ENCODE measurements around the gene MEIS2.

MEIS2 gene

DNA sequence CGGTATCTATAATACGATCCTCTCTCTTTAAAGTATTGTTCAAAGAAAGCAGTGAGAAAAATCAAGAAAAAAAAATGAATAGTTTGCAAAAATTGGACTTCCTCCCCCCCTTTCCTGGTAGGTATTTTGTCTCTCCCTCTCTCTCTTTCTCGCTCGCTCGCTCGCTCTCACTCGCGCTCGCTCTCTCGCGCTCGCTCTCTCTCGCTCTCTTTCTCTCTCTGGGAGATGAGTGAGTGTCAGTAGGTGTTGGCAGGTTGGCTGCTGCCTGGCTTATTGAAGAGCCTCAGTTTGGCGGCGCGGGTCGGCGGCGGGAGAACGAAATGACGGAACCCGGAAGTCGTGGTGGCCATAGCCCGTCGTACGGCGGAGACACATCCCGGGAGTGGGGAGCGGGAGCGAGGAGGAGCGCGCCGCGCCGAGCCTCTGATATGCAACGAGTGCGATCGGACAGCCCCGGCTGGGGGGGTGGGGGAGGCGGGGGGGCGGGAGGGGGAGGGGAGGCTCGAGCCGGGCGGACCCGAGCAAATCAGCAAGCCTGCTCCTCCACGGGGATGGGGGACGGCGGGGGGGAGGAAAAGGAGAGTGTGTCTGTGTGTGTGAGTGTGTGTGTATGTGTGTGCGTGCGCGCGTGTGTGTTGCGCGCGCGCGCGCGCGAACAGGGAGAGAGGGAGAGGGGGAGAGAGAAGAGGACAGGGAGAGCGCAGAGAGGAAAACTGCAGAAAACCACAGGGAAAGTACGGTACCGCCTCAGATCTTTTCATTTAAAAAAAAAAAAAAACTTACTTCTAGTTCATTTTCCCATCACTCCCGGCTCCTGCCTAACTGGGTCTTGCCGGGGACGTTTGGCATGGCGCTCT, at the start of gene MEIS2 (continued):
- TF ChIP-seq, protein P1, sequence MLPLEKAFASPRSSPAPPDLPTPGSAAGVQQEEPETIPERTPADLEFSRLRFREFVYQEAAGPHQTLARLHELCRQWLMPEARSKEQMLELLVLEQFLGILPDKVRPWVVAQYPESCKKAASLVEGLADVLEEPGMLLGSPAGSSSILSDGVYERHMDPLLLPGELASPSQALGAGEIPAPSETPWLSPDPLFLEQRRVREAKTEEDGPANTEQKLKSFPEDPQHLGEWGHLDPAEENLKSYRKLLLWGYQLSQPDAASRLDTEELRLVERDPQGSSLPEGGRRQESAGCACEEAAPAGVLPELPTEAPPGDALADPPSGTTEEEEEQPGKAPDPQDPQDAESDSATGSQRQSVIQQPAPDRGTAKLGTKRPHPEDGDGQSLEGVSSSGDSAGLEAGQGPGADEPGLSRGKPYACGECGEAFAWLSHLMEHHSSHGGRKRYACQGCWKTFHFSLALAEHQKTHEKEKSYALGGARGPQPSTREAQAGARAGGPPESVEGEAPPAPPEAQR (tag by site-specific recombination; IDR thresholded peaks at IDR 0.05), result peak; percentile 84
- TF ChIP-seq GLI4 (tag by site-specific recombination; IDR thresholded peaks at IDR 0.05) (0 out of 2 replicates have a peak, but pooled peaks have one; percentile 41), ZNF785 (tag by site-specific recombination; IDR thresholded peaks at IDR 0.05) (no peak), SP3 (tag by site-specific recombination; IDR thresholded peaks at IDR 0.05) (0 out of 2 replicates have a peak, but pooled peaks have one; percentile 44), ZNF174 (tag by site-specific recombination; IDR thresholded peaks at IDR 0.05) (no peak), ZFP69B (tag by site-specific recombination; IDR thresholded peaks at IDR 0.05) (peak; percentile 54; the same call in 1 of the 2 replicates), IKZF3 (tag by site-specific recombination; IDR thresholded peaks at IDR 0.05) (peak; percentile 75; the same call in 1 of the 2 replicates), WT1 (tag by site-specific recombination; IDR thresholded peaks at IDR 0.05) (no peak)

DNA sequence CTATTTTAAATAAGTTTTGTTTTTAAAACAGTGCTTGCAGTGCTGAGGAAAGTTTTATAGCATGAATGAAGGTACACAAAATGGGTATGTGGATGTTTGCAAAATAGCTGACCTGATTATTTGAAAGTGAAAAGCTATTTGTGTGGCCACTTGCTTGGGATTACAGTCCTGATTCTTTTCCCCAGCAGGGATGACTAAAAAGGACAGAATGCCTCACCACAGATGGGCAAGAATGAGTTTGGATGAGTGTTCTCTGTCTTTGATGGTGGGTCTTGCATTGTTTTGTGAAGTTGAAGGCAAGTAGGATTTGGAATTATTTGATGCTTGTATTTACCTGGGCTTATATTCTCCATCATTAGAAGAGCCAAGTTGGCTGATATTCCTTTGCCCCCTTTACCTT, 48.8 kb upstream of the MEIS2 start:
- TF ChIP-seq, protein P2, sequence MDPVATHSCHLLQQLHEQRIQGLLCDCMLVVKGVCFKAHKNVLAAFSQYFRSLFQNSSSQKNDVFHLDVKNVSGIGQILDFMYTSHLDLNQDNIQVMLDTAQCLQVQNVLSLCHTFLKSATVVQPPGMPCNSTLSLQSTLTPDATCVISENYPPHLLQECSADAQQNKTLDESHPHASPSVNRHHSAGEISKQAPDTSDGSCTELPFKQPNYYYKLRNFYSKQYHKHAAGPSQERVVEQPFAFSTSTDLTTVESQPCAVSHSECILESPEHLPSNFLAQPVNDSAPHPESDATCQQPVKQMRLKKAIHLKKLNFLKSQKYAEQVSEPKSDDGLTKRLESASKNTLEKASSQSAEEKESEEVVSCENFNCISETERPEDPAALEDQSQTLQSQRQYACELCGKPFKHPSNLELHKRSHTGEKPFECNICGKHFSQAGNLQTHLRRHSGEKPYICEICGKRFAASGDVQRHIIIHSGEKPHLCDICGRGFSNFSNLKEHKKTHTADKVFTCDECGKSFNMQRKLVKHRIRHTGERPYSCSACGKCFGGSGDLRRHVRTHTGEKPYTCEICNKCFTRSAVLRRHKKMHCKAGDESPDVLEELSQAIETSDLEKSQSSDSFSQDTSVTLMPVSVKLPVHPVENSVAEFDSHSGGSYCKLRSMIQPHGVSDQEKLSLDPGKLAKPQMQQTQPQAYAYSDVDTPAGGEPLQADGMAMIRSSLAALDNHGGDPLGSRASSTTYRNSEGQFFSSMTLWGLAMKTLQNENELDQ (tag by site-specific recombination; IDR thresholded peaks at IDR 0.05; ENCODE audit: low read depth), result no peak
- ChIA-PET POLR2A (no interaction called here), CTCF (interaction anchor here (0.6 to 0.9 kb wide), 3 partner anchors 10 to 15 kb away, joined by 3 read pairs; no protein-coding TSS in a partner anchor)
- Histone ChIP-seq H3K36me3 (ENCODE audit: control insufficient read depth in 2 of 2, insufficient read depth in 1 of 2, low read length in 2 of 2) (no peaks in the 10 kb centered on the region), H3K9me3 (ENCODE audit: control insufficient read depth, insufficient read depth, low read depth, low read length) (no peaks in the 10 kb centered on the region), H3K4me3 (ENCODE audit: low read depth, low read length) (no peak overlapping the region), H3K27ac (ENCODE audit: extremely low read depth, low read depth, low read length) (no peak overlapping the region), H3K4me1 (ENCODE audit: control insufficient read depth, insufficient read depth, low read length) (no peaks in the 10 kb centered on the region)

DNA sequence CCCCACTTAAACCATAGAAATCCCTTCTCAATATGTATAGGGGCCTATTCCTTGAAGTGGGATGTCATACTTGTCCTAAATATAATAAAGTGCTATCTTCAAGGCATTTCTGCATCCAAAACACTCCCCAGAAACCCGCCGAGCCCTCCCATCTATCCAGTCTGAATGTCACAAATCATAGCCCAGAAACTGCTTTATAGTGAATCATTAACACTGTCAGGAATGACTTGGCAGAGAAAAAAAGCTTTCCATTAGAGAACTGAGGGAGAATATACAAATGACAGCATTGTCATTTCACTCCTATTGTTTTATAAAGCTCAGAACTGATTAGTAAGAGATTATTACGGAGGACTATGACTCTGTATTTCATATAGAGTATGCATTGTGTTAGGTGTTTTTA, 48.4 kb upstream of the MEIS2 start:
- H3K36me3 ChIP-seq (ENCODE audit: control insufficient read depth in 2 of 2, insufficient read depth in 1 of 2, low read length in 2 of 2), result no peaks in the 10 kb centered on the region
- no peaks in the 10 kb centered on the region for H3K9me3 ChIP-seq (ENCODE audit: control insufficient read depth, insufficient read depth, low read depth, low read length)
- H3K4me1 ChIP-seq (ENCODE audit: control insufficient read depth, insufficient read depth, low read length), result no peaks in the 10 kb centered on the region
- ChIA-PET POLR2A (no interaction called here), CTCF (interaction anchor here (0.9 kb wide), 2 partner anchors 14 kb away, joined by 3 read pairs; no protein-coding TSS in a partner anchor)
- H3K27ac ChIP-seq (ENCODE audit: extremely low read depth, low read depth, low read length), result no peak overlapping the region
- no peak overlapping the region for H3K4me3 ChIP-seq (ENCODE audit: low read depth, low read length)
- TF ChIP-seq ZNF302 (tag by site-specific recombination; IDR thresholded peaks at IDR 0.05; ENCODE audit: low read depth) (no peak), ZNF121 (tag by site-specific recombination; IDR thresholded peaks at IDR 0.05) (no peak), ZBTB21 (tag by site-specific recombination; IDR thresholded peaks at IDR 0.05) (no peak), ZNF366 (tag by site-specific recombination; conservative IDR thresholded peaks at IDR 0.05) (no peak), SP3 (tag by site-specific recombination; IDR thresholded peaks at IDR 0.05) (no peak), ZNF629 (tag by site-specific recombination; IDR thresholded peaks at IDR 0.05) (no peak), ZNF146 (tag by site-specific recombination; IDR thresholded peaks at IDR 0.05) (no peak), ZNF426 (tag by site-specific recombination; IDR thresholded peaks at IDR 0.05) (no peak), GLI4 (tag by site-specific recombination; IDR thresholded peaks at IDR 0.05) (no peak), ZNF433 (tag by site-specific recombination; IDR thresholded peaks at IDR 0.05; ENCODE audit: low read depth) (no peak)
- TF ChIP-seq, protein P3, sequence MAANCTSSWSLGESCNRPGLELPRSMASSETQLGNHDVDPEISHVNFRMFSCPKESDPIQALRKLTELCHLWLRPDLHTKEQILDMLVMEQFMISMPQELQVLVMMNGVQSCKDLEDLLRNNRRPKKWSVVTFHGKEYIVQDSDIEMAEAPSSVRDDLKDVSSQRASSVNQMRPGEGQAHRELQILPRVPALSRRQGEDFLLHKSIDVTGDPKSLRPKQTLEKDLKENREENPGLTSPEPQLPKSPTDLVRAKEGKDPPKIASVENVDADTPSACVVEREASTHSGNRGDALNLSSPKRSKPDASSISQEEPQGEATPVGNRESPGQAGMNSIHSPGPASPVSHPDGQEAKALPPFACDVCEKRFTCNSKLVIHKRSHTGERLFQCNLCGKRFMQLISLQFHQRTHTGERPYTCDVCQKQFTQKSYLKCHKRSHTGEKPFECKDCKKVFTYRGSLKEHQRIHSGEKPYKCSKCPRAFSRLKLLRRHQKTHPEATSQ (tag by site-specific recombination; IDR thresholded peaks at IDR 0.05), result no peak
- TF ChIP-seq, protein P4, sequence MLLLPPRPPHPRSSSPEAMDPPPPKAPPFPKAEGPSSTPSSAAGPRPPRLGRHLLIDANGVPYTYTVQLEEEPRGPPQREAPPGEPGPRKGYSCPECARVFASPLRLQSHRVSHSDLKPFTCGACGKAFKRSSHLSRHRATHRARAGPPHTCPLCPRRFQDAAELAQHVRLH (tag by site-specific recombination; IDR thresholded peaks at IDR 0.05), result no peak
- TF ChIP-seq, protein P5, sequence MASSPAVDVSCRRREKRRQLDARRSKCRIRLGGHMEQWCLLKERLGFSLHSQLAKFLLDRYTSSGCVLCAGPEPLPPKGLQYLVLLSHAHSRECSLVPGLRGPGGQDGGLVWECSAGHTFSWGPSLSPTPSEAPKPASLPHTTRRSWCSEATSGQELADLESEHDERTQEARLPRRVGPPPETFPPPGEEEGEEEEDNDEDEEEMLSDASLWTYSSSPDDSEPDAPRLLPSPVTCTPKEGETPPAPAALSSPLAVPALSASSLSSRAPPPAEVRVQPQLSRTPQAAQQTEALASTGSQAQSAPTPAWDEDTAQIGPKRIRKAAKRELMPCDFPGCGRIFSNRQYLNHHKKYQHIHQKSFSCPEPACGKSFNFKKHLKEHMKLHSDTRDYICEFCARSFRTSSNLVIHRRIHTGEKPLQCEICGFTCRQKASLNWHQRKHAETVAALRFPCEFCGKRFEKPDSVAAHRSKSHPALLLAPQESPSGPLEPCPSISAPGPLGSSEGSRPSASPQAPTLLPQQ (tag by site-specific recombination; IDR thresholded peaks at IDR 0.05), result no peak
- TF ChIP-seq, protein P6, sequence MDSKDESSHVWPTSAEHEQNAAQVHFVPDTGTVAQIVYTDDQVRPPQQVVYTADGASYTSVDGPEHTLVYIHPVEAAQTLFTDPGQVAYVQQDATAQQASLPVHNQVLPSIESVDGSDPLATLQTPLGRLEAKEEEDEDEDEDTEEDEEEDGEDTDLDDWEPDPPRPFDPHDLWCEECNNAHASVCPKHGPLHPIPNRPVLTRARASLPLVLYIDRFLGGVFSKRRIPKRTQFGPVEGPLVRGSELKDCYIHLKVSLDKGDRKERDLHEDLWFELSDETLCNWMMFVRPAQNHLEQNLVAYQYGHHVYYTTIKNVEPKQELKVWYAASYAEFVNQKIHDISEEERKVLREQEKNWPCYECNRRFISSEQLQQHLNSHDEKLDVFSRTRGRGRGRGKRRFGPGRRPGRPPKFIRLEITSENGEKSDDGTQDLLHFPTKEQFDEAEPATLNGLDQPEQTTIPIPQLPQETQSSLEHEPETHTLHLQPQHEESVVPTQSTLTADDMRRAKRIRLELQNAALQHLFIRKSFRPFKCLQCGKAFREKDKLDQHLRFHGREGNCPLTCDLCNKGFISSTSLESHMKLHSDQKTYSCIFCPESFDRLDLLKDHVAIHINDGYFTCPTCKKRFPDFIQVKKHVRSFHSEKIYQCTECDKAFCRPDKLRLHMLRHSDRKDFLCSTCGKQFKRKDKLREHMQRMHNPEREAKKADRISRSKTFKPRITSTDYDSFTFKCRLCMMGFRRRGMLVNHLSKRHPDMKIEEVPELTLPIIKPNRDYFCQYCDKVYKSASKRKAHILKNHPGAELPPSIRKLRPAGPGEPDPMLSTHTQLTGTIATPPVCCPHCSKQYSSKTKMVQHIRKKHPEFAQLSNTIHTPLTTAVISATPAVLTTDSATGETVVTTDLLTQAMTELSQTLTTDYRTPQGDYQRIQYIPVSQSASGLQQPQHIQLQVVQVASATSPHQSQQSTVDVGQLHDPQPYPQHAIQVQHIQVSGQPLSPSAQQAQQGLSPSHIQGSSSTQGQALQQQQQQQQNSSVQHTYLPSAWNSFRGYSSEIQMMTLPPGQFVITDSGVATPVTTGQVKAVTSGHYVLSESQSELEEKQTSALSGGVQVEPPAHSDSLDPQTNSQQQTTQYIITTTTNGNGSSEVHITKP (tag by site-specific recombination; IDR thresholded peaks at IDR 0.05), result no peak

Data from HEK293 (cell line).